Central memory CD4-positive, alpha-beta T cell (primary cell): Measurements from ENCODE around the gene ARHGEF11.

Experiments used
- DNase-seq: peaks from one replicate; pipeline ENCODE4 v3.0.0; 2022

The ARHGEF11 gene

DNA sequence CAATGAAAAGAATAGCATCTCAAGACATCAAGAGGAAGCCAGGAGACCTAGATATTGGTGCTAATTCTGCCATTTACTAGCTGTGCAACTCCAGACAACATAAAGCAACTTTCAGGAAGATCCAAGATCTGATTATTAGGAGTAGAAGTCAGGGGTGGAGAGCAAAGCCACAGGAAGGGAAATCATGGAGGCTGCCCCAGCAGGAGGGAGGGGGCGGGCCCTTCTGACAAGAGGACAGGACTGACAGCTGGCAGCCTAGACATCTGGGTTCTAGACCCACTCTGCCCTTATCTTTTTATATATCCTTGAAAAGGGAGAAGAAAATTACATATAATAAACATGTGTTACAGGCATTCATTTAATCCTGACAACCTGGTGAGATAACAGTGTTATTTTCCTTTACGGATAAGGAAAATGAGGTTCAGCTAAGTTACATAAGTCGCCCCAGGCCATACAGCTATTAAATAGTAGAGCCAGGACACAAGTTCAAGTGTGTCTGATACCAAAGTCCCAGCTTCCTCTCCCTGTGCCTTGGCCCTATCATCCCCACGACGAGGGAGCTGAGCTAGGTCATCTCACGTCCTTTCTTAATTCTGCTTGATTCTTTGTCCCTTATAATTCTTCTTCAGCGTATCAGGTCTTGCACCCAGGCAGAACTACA, 46.6 kb downstream of the ARHGEF11 start:
- DNase-seq = no peak

DNA sequence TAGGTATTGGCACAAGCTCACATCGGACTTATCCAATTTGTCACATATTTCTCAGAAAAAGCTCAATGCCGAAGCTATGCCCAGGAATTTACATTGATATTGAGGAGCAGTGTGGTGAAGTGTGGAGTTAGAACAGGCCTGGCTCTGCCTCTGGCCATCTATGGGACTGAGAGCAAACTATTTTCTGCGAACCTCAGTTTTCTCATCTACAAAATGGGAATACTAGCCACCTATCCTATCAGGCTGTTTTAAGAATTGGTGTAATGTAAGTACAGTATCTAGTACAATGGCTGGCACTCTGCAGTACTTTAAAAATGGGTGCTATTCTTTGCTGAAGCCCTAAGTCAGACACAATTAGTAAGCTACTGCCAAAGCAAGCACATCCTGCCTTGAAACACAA, 47.2 kb downstream of the ARHGEF11 start:
- DNase-seq = no peak

DNA sequence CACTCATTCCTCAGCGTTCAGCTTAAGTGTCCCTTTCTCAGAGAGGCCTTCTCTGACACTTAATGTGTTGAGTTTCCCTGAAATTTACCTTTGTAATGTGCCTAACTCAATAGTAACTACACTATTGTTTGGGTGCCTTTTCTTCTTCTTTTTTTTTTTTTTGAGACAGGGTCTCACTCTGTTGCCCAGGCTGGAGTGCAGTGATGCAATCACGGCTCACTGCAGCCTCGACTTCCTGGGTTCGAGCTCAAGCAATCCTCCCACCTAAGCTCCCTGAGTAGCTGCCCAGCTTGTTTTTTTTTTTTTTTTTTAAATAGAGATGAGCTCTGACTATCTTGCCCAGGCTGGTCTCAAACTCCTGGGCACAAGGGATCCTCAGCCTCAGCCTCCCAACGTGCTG, 50.1 kb downstream of the ARHGEF11 start:
- no peak for DNase-seq

DNA sequence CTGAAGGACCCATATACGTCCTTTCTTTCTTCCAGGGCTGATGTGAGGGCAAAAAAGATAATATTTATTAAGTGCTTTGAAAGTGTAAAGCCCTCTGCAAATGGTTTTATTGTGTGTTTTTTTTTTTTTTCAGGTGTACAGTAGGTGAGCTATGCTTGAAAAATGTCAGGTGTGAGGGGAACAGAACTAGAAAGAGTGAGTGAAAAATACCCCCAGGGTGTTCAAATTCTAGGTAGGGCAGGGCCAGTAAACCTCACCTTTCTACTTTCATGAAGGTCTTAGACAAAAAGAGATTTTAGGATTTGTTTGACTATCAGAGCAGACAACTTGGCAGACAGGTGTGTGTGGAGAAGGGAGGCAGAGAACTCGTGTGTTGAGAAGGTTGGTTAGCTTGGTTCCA, 51.3 kb downstream of the ARHGEF11 start:
- no peak for DNase-seq

DNA sequence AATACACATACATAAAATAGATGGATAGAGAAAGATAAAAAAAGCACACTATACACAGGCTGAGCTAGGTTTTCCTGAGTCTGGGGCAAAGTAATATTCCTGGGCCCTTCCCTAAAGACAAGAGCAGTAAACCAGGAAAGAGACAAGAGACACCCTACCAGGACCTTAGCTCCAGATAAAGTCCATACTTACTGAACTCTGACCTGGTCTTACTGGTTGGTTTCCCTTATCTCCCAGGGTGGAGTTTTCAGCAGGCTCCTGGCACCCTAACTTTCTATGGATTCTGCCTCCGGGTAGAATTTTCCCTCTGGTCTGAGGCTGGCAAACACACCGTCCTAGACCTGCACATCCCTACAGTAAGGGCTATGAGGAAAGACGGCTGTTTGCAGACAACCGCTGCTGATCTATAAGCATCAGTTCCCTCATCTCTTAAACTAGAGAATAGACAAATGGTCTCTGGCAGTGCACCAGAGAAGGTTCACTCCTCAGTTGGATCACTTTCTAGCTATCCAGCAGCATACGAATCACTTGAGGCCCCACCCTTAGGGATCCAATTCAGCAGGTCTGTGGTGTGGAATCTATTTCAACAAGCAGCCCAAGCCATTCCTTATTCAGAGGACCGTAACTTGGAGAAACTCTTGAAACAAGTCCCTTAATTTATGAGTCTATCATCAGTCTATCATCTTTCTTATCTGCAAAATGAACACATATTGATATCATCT, 52.0 kb downstream of the ARHGEF11 start:
- DNase-seq = no peak

GRCh38 chr1:156992215-156992614, 53.3 kb downstream of the ARHGEF11 start:
- DNase-seq = no peak

GRCh38 chr1:156987715-156988114, 57.8 kb downstream of the ARHGEF11 start:
- DNase-seq = no peak

DNA sequence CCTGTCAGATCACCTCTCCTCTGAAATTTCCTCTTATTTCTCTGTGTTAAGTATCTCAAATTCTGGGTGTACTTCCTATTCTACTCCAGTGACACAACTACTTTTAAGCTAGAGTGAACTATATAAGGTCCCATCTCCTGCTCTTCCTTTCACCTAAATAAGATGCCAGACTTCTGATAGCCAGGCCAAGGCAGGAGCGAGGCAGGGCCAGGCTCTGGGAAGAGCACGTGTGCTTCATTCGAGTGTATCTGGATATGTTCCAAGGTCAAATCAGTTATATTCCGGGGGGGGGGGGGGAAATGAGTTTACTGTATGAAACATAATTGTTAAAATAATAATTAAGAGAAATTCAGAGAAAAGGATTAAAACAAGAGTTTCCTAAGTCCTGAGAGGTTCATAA, 65.0 kb downstream of the ARHGEF11 start:
- DNase-seq = no peak

GRCh38 chr1:156975084-156975483, 70.5 kb downstream of the ARHGEF11 start:
- no peak for DNase-seq

- DNase-seq = no peak
These were observed 72.1 kb downstream of the ARHGEF11 start for GRCh38 chr1:156973417-156973816.

GRCh38 chr1:156970017-156970416, 75.5 kb downstream of the ARHGEF11 start:
- no peak for DNase-seq

DNA sequence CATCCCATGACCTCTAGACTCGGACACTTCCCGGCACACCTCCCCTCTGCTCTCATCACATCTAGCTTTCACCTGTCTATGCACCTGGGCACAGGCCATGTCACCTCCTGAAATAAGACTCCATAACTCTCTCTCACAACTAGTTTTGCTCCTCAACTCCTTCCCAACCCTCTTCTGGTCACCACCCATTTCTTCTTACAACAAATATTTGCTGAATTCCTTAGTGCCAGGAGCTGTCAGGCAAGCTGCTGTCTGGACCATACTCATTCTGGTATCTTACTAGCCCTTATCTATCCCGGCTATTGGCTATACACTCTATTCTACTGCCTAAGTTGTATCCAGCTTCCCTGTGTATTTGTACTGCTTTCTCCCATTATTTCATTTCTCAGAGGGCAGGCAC, 76.0 kb downstream of the ARHGEF11 start:
- DNase-seq = no peak

GRCh38 chr1:156964441-156964840, 81.1 kb downstream of the ARHGEF11 start:
- no peak for DNase-seq

DNA sequence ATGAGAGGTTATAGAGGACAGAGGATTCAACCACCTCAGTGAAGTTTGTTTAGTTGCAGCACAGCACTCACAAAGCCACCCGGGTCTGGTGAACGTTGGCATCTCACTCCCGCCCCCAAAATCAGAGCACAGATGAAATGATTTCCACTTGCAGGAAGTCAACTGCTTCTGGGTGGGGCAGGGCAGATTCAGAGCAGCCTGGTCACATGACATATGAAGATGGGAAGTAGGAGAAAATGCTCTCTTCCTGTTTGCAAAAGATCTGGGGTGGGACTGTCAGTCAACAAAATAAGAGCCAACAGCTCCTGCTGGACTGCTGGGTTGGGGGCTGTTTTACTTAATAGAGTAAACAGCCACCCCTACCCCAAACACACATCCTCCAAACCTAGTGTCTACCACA, 81.9 kb downstream of the ARHGEF11 start:
- DNase-seq = peak; percentile 48

GRCh38 chr1:156961709-156962108, 83.8 kb downstream of the ARHGEF11 start:
- DNase-seq = peak; percentile 39

- DNase-seq = no peak
These were observed 85.6 kb downstream of the ARHGEF11 start for GRCh38 chr1:156959925-156960324.

GRCh38 chr1:156959414-156959813, 86.1 kb downstream of the ARHGEF11 start:
- no peak for DNase-seq

- no peak for DNase-seq
These were observed 87.3 kb downstream of the ARHGEF11 start for GRCh38 chr1:156958247-156958714.

DNA sequence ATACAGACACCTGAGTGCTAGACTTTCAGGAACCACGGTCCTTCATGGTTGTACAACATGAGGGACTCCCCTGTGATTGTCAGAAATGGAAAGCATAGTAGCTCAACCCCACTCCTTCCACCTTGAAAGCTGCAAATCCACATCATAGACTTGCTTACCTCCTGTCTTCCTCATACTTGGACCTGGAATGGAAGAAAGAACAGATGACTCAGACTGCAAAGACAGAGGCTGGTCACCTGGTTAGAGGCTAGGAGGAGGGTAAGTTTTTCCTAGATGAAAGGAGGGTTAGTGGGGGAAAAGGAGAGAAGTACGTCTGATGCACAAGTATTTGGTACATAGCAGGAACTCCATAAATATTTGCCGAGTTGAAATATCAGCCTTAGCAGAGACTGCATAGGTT, 87.9 kb downstream of the ARHGEF11 start:
- DNase-seq = no peak

- no peak for DNase-seq
These were observed 89.2 kb downstream of the ARHGEF11 start for GRCh38 chr1:156956333-156956732.

DNA sequence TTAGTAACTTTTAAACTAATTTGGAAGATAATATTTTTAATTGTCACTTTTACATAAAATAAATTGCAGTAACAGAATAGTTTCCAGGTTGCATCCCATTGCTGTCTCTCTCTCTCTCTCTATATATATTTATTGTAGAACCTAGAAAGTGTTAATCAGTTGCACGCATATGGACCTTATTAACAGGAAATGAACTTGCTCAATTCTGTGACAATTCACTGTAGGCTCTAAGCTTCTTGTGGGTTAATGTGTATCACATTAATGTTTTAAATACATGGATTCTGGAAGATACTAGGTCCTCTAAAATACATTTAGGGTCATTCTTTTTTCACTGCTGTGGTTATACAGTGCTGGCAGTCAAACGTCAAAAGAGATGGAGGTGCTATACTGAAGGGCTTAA, 92.0 kb downstream of the ARHGEF11 start:
- DNase-seq = no peak

DNA sequence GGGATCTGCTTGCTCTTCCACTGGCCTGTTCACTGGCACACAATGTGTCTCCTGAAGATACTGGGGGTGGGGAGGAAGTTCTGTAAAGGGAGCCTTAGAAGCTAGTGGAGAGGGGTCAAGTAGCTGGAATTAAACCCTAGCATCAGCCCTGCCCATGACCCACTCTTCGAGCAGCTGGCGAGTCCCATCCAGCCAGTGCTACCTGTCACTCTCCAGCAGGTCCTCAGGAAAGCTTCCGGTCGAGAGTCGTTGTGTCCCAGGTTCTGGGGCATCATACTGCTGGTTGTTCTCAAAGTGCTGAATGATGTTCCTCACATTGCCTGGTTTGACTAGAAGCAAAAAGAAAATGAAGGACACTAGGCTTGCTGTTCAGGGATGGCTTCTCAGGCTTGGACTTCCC, 94.2 kb downstream of the ARHGEF11 start:
- no peak for DNase-seq

GRCh38 chr1:156949127-156949526, 96.4 kb downstream of the ARHGEF11 start:
- no peak for DNase-seq

DNA sequence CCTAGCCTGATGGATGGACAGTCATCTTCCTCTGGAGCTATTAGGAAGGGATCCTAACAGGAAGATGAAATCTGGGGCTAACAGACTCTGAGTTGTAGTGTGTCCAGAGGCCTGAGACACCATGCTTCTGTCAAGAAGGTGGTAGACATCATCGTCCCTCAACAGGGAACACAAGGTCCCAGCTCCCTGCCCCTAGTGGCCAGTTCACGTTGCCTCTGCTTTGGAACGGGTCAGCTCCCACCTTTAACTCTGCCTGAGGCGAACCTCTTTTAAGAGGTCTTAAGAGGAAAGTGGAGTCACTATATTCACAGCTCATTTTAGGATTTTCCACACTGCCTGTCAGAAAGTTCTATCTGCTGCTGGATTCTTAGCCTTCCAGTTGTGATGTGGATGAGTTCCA, 96.8 kb downstream of the ARHGEF11 start:
- no peak for DNase-seq
